Prostate gland (tissue), 2 donors: ENCODE measurements around the gene CRTC3.

Experiments used
- POLR2AphosphoS5 ChIP-seq: sonication (generic); formaldehyde crosslinking; IDR thresholded peaks from one replicate; pipeline ENCODE4 v1.6.1; 2017; ENCODE audit warnings: antibody characterized with exemption
- TF ChIP-seq, protein P1 (sequence below), 4 experiments: fragments of 200-600 bp in 2 of 4; fragments of 450-650 bp in 2 of 4; sonication (generic) in 2 of 4; IDR thresholded peaks; 1 replicate in 3 of 4; 2 replicates in 1 of 4; pipeline ENCODE4 v1.5.1; 2016 to 2019; ENCODE audit warnings: antibody characterized with exemption in 4 of 4, mild to moderate bottlenecking in 2 of 4, moderate library complexity in 2 of 4

DNA sequence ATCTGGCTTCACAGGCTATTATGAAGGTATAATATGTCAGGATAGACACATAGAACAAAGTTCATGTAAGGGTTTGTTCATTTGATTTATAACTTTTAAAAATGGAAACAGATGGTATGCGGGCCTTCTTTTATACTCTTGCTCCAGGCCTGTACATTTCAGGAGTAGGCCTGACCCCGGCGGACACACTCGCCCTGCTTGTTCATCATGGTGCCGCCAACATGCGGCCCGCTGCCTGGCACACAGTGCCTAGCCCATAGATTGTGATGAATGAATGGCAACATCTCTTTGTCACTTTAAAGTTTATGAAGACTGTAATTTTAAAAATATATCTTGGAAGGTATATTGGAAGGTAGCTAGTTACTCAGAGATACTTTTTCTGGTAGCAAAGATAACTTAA is 95.3 kb downstream of the CRTC3 start:
- TF ChIP-seq, protein P1, sequence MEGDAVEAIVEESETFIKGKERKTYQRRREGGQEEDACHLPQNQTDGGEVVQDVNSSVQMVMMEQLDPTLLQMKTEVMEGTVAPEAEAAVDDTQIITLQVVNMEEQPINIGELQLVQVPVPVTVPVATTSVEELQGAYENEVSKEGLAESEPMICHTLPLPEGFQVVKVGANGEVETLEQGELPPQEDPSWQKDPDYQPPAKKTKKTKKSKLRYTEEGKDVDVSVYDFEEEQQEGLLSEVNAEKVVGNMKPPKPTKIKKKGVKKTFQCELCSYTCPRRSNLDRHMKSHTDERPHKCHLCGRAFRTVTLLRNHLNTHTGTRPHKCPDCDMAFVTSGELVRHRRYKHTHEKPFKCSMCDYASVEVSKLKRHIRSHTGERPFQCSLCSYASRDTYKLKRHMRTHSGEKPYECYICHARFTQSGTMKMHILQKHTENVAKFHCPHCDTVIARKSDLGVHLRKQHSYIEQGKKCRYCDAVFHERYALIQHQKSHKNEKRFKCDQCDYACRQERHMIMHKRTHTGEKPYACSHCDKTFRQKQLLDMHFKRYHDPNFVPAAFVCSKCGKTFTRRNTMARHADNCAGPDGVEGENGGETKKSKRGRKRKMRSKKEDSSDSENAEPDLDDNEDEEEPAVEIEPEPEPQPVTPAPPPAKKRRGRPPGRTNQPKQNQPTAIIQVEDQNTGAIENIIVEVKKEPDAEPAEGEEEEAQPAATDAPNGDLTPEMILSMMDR (IDR thresholded peaks at IDR 0.05), result no peak
- TF ChIP-seq POLR2AphosphoS5, result no peak
